Immature natural killer cell (primary cell): ENCODE data around the gene AKNA. TPM values are rescaled to one million over a fixed set of nuclear protein-coding genes. Genes with fewer than 3 reads are reported as not detected.

Experiments used
- DNase-seq, 3 donors: peaks; one replicate each; pipeline ENCODE4 v3.0.0; 2022; ENCODE audit warnings: mixed read lengths in 1 of 3
- H3K27ac Mint-ChIP-seq, 6 donors: one replicate each; pipeline ENCODE4 v1.8.0; 2020; ENCODE audit warnings: mixed read lengths in 6 of 6, mild to moderate bottlenecking in 5 of 6, inconsistent platforms in 4 of 6, moderate library complexity in 3 of 6
- H3K27me3 Mint-ChIP-seq, 3 donors: one replicate each; pipeline ENCODE4 v1.8.0; 2020 to 2021; ENCODE audit warnings: low read depth in 3 of 3, mild to moderate bottlenecking in 3 of 3, mixed read lengths in 3 of 3, moderate library complexity in 3 of 3, inconsistent platforms in 1 of 3
- H3K36me3 Mint-ChIP-seq, 3 donors: one replicate each; pipeline ENCODE4 v1.8.0; 2020; ENCODE audit warnings: mixed read lengths in 3 of 3, inconsistent platforms in 2 of 3, mild to moderate bottlenecking in 2 of 3
- H3K4me1 Mint-ChIP-seq, 2 donors: one replicate each; pipeline ENCODE4 v1.8.0; 2020; ENCODE audit warnings: inconsistent platforms in 2 of 2, mild to moderate bottlenecking in 2 of 2, mixed read lengths in 2 of 2, moderate library complexity in 1 of 2
- H3K4me3 Mint-ChIP-seq, 5 donors: one replicate each; pipeline ENCODE4 v1.8.0; 2020; ENCODE audit warnings: mild to moderate bottlenecking in 5 of 5, mixed read lengths in 5 of 5, inconsistent platforms in 3 of 5, moderate library complexity in 3 of 5
- H3K9me3 Mint-ChIP-seq, 6 donors: one replicate each; pipeline ENCODE4 v1.8.0; 2020; ENCODE audit warnings: mild to moderate bottlenecking in 6 of 6, mixed read lengths in 6 of 6, inconsistent platforms in 4 of 6, moderate library complexity in 3 of 6
- polyA plus RNA-seq, 3 donors: library from polyadenylated mRNA; unstranded; fragments of 300-500 nt; fragmentation: Illumina TruSeq; gene quantifications; one replicate each; pipeline ENCODE4 v1.2.3, GENCODE V29; 2021

The AKNA gene
- polyA plus RNA-seq, 3 donors from 2014 or later, result 4.0 to 56.3 (median 13.8) TPM

- peak overlapping the region; percentile 90 to 97 (median 94) for H3K27ac Mint-ChIP-seq
- H3K9me3 Mint-ChIP-seq, result no peaks in the 10 kb centered on the region
- H3K4me1 Mint-ChIP-seq, result peaks cover 94 to 95% of the 10 kb centered on the region in 2 donors
- H3K36me3 Mint-ChIP-seq, result peaks cover 43 to 74% (median 56%) of the 10 kb centered on the region in 3 donors
- H3K27me3 Mint-ChIP-seq, result peaks cover 38 to 69% (median 65%) of the 10 kb centered on the region in 3 donors
- DNase-seq, result peak in 2 of 3 donors; percentile 58 to 63
- H3K4me3 Mint-ChIP-seq, result peak overlapping the region; percentile 68 to 75 (median 72)
Measured at GRCh38 chr9:114375386-114376175, 12.2 kb downstream of the AKNA start.

GRCh38 chr9:114374936-114375335, 12.8 kb downstream of the AKNA start:
- Mint-ChIP-seq H3K27ac (peak overlapping the region; percentile 90 to 97 (median 94)), H3K4me1 (peaks cover 94% of the 10 kb centered on the region in 2 donors), H3K9me3 (no peaks in the 10 kb centered on the region), H3K27me3 (peaks cover 40 to 68% (median 68%) of the 10 kb centered on the region in 3 donors), H3K4me3 (peak overlapping the region; percentile 68 to 75 (median 72)), H3K36me3 (peaks cover 39 to 70% (median 52%) of the 10 kb centered on the region in 3 donors)
- peak; percentile 42 to 60 (median 51) for DNase-seq

- H3K27me3 Mint-ChIP-seq, result peaks cover 46 to 75% (median 71%) of the 10 kb centered on the region in 3 donors
- peak in 1 of 3 donors; percentile 23 for DNase-seq
Measured at GRCh38 chr9:114373960-114374730, 13.6 kb downstream of the AKNA start.

GRCh38 chr9:114372921-114373448, 14.8 kb downstream of the AKNA start:
- Mint-ChIP-seq H3K27ac (peak overlapping the region; percentile 90 to 97 (median 94)), H3K4me1 (peaks cover 93% of the 10 kb centered on the region in 2 donors), H3K27me3 (peaks cover 51 to 83% (median 76%) of the 10 kb centered on the region in 3 donors), H3K4me3 (peak overlapping the region; percentile 71 to 85 (median 81)), H3K9me3 (peaks cover 0 to 4% (median 0%) of the 10 kb centered on the region in 6 donors), H3K36me3 (peaks cover 28 to 55% (median 39%) of the 10 kb centered on the region in 3 donors)
- peak; percentile 95 to 96 (median 95) for DNase-seq

More at GRCh38 chr9:114373960-114374730, 13.6 kb downstream of the AKNA start:
- peaks cover 0 to 4% (median 0%) of the 10 kb centered on the region in 6 donors for H3K9me3 Mint-ChIP-seq
- H3K27ac Mint-ChIP-seq, result peak overlapping the region; percentile 90 to 97 (median 94)
- H3K4me1 Mint-ChIP-seq, result peaks cover 94% of the 10 kb centered on the region in 2 donors
- H3K36me3 Mint-ChIP-seq, result peaks cover 38 to 62% (median 46%) of the 10 kb centered on the region in 3 donors
- peak overlapping the region; percentile 68 to 75 (median 72) for H3K4me3 Mint-ChIP-seq

- DNase-seq, result peak; percentile 73 to 80 (median 80)
- H3K36me3 Mint-ChIP-seq, result peaks cover 22 to 54% (median 36%) of the 10 kb centered on the region in 3 donors
- H3K27me3 Mint-ChIP-seq, result peaks cover 52 to 83% (median 76%) of the 10 kb centered on the region in 3 donors
- peak overlapping the region; percentile 90 to 97 (median 94) for H3K27ac Mint-ChIP-seq
- peaks cover 0 to 4% (median 0%) of the 10 kb centered on the region in 6 donors for H3K9me3 Mint-ChIP-seq
- H3K4me3 Mint-ChIP-seq, result peak overlapping the region; percentile 71 to 85 (median 81)
- peaks cover 93% of the 10 kb centered on the region in 2 donors for H3K4me1 Mint-ChIP-seq
Measured at GRCh38 chr9:114371973-114372917, 15.5 kb downstream of the AKNA start.

- DNase-seq, result peak in 1 of 3 donors; percentile 22
- Mint-ChIP-seq H3K36me3 (peaks cover 27 to 54% (median 40%) of the 10 kb centered on the region in 3 donors), H3K27ac (peak overlapping the region; percentile 90 to 97 (median 94)), H3K4me3 (peak overlapping the region; percentile 71 to 85 (median 81)), H3K27me3 (peaks cover 56 to 85% (median 75%) of the 10 kb centered on the region in 3 donors), H3K4me1 (peaks cover 93% of the 10 kb centered on the region in 2 donors), H3K9me3 (peaks cover 0 to 4% (median 0%) of the 10 kb centered on the region in 6 donors)
Measured at GRCh38 chr9:114371343-114371944, 16.3 kb downstream of the AKNA start.

GRCh38 chr9:114370968-114371320, 16.8 kb downstream of the AKNA start:
- H3K4me3 Mint-ChIP-seq, result peak overlapping the region; percentile 71 to 85 (median 81)
- peak overlapping the region; percentile 90 to 97 (median 94) for H3K27ac Mint-ChIP-seq
- peaks cover 0 to 4% (median 0%) of the 10 kb centered on the region in 6 donors for H3K9me3 Mint-ChIP-seq
- H3K27me3 Mint-ChIP-seq, result peaks cover 60 to 87% (median 74%) of the 10 kb centered on the region in 3 donors
- peak in 1 of 3 donors; percentile 41 for DNase-seq
- peaks cover 27 to 52% (median 38%) of the 10 kb centered on the region in 3 donors for H3K36me3 Mint-ChIP-seq
- peaks cover 96% of the 10 kb centered on the region in 2 donors for H3K4me1 Mint-ChIP-seq

GRCh38 chr9:114370251-114370967, 17.4 kb downstream of the AKNA start:
- peaks cover 0 to 4% (median 0%) of the 10 kb centered on the region in 6 donors for H3K9me3 Mint-ChIP-seq
- H3K27me3 Mint-ChIP-seq, result peaks cover 59 to 86% (median 69%) of the 10 kb centered on the region in 3 donors
- peak in 1 of 3 donors; percentile 25 for DNase-seq
- peak overlapping the region; percentile 31 to 85 (median 75) for H3K4me3 Mint-ChIP-seq
- peaks cover 95 to 96% of the 10 kb centered on the region in 2 donors for H3K4me1 Mint-ChIP-seq
- peak overlapping the region; percentile 90 to 97 (median 94) for H3K27ac Mint-ChIP-seq
- H3K36me3 Mint-ChIP-seq, result peaks cover 24 to 51% (median 34%) of the 10 kb centered on the region in 3 donors

GRCh38 chr9:114369216-114370130, 18.3 kb downstream of the AKNA start:
- Mint-ChIP-seq H3K4me1 (peaks cover 94 to 96% of the 10 kb centered on the region in 2 donors), H3K9me3 (peaks cover 0 to 4% (median 0%) of the 10 kb centered on the region in 6 donors), H3K4me3 (peak overlapping the region; percentile 29 to 66 (median 57)), H3K27ac (peak overlapping the region; percentile 90 to 97 (median 94)), H3K27me3 (peaks cover 58 to 84% (median 67%) of the 10 kb centered on the region in 3 donors), H3K36me3 (peaks cover 22 to 47% (median 30%) of the 10 kb centered on the region in 3 donors)
- DNase-seq, result peak; percentile 92 to 94 (median 94)

- Mint-ChIP-seq H3K9me3 (peaks cover 0 to 4% (median 0%) of the 10 kb centered on the region in 6 donors), H3K4me1 (peaks cover 95 to 98% of the 10 kb centered on the region in 2 donors), H3K4me3 (peak overlapping the region; percentile 50 to 89 (median 63)), H3K27ac (peak overlapping the region; percentile 90 to 100 (median 94)), H3K36me3 (peaks cover 30 to 51% (median 36%) of the 10 kb centered on the region in 3 donors), H3K27me3 (peaks cover 59 to 82% (median 69%) of the 10 kb centered on the region in 3 donors)
- DNase-seq, result peak; percentile 49 to 69 (median 68)
Measured at GRCh38 chr9:114367772-114368569, 19.8 kb downstream of the AKNA start.
